RWPE2 (cell line): ENCODE results near the gene MED10.

Source experiments
- ATAC-seq: fragments of 200-7000 bp; cut with Tn5 transposase; 3 replicates; pipeline ENCODE4 v1.9.1; 2021; ENCODE audit warnings: low read depth
- DNase-seq: peaks from one replicate; pipeline ENCODE4 v3.0.0-alpha.2; 2020; ENCODE audit warnings: low spot score
- H3K27ac ChIP-seq: fragments of 450-650 bp; 2 replicates; pipeline ENCODE4 v1.5.1; 2017; ENCODE audit warnings: mild to moderate bottlenecking; ENCODE audit not compliant: poor library complexity, severe bottlenecking
- H3K27me3 ChIP-seq: fragments of 250-450 bp; sonication (Bioruptor Pico); 2 replicates; pipeline ENCODE4 v1.5.1; 2021; ENCODE audit warnings: mild to moderate bottlenecking, moderate library complexity; ENCODE audit not compliant: insufficient read depth, poor library complexity, severe bottlenecking
- H3K36me3 ChIP-seq: fragments of 250-450 bp; sonication (Bioruptor Pico); 2 replicates; pipeline ENCODE4 v1.5.1; 2020; ENCODE audit warnings: low read depth, mild to moderate bottlenecking, moderate library complexity
- H3K4me1 ChIP-seq: fragments of 250-450 bp; sonication (Bioruptor Pico); 2 replicates; pipeline ENCODE4 v1.5.1; 2021; ENCODE audit warnings: mild to moderate bottlenecking, moderate library complexity; ENCODE audit not compliant: insufficient read depth, poor library complexity, severe bottlenecking
- H3K4me3 ChIP-seq: fragments of 250-450 bp; sonication (Bioruptor Pico); 2 replicates; pipeline ENCODE4 v1.5.1; 2021; ENCODE audit warnings: mild to moderate bottlenecking, moderate library complexity; ENCODE audit not compliant: severe bottlenecking
- H3K9me3 ChIP-seq: fragments of 250-450 bp; sonication (Bioruptor Pico); 2 replicates; pipeline ENCODE4 v1.5.1; 2021; ENCODE audit warnings: mild to moderate bottlenecking, moderate library complexity; ENCODE audit not compliant: severe bottlenecking
- TF ChIP-seq, protein P1 (sequence below): fragments of 450-650 bp; IDR thresholded peaks from one replicate; pipeline ENCODE4 v1.5.1; 2017; ENCODE audit warnings: mild to moderate bottlenecking, moderate library complexity; ENCODE audit not compliant: poor library complexity, severe bottlenecking

The MED10 gene

GRCh38 chr5:6347673-6348072 lies 30.7 kb downstream of the MED10 start:
- TF ChIP-seq, protein P1, sequence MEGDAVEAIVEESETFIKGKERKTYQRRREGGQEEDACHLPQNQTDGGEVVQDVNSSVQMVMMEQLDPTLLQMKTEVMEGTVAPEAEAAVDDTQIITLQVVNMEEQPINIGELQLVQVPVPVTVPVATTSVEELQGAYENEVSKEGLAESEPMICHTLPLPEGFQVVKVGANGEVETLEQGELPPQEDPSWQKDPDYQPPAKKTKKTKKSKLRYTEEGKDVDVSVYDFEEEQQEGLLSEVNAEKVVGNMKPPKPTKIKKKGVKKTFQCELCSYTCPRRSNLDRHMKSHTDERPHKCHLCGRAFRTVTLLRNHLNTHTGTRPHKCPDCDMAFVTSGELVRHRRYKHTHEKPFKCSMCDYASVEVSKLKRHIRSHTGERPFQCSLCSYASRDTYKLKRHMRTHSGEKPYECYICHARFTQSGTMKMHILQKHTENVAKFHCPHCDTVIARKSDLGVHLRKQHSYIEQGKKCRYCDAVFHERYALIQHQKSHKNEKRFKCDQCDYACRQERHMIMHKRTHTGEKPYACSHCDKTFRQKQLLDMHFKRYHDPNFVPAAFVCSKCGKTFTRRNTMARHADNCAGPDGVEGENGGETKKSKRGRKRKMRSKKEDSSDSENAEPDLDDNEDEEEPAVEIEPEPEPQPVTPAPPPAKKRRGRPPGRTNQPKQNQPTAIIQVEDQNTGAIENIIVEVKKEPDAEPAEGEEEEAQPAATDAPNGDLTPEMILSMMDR: no peak
- H3K4me3 ChIP-seq: no peak overlapping the region

GRCh38 chr5:6347165-6347564 lies 31.2 kb downstream of the MED10 start:
- Histone ChIP-seq H3K9me3 (no peaks in the 10 kb centered on the region), H3K4me1 (no peaks in the 10 kb centered on the region), H3K27me3 (peaks cover 16% of the 10 kb centered on the region), H3K4me3 (no peak overlapping the region), H3K27ac (no peak overlapping the region), H3K36me3 (no peaks in the 10 kb centered on the region)
- TF ChIP-seq, protein P1: no peak
- peak; percentile 52 for DNase-seq
- ATAC-seq: no peak

More at GRCh38 chr5:6347673-6348072, 30.7 kb downstream of the MED10 start:
- Histone ChIP-seq H3K27ac (no peak overlapping the region), H3K4me1 (no peaks in the 10 kb centered on the region), H3K36me3 (no peaks in the 10 kb centered on the region), H3K9me3 (no peaks in the 10 kb centered on the region), H3K27me3 (peaks cover 12% of the 10 kb centered on the region)
- peak; percentile 41 for DNase-seq
- ATAC-seq: no peak

DNA sequence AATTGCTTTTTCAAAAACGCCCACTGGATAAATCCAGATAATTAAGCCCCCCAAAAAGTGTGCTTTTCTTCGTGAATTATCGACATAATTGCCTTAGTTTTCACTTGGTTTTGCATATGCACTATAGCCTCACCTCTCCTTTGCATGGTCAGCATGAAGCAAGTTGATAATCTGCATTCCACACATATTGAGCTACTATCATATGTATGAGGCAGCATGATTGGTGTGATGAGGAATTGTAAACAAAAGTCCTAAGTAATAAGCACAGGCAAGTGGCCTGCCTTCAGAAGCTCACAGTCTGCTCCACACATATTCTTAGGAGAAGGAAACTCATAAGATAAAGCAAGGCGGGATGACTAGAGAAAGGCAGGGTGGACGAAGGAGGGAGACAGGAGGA lies 33.8 kb downstream of the MED10 start:
- DNase-seq (no peak), ATAC-seq (no peak; the same call in 2 of the 3 replicates)
- TF ChIP-seq, protein P1: no peak

DNA sequence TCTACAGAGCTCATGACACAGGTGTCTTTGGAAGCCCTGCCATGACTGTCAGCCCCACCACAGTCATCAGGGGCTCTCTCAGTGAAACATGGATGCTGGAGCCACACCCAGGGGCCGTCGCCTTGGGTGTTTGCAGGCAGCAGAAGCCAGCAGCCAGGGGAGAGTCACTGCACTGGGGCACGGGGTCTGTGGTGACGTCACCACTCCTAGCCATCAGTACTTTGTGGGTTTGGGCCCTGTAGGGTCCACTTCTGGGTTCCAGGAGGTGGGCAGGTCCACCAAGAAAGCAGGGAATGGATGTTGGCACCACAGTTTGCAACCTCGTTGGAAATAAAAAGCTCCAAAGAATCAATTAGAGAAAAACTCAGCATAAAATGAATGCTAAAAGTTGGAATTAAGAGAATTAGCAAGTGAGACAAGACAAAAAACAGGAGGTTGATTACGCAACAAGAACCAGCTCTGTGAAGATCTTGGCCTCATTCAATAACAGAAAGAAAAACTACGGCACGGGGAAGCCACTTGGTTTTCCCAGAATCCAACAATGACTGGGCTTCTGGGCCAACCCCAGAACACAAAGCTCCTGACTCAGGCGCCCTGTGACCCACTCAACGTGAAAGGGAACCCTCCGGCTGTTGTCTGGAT lies 34.3 kb downstream of the MED10 start:
- Histone ChIP-seq H3K4me3 (no peak overlapping the region), H3K27me3 (peaks cover 20% of the 10 kb centered on the region), H3K27ac (no peak overlapping the region), H3K4me1 (no peaks in the 10 kb centered on the region), H3K36me3 (no peaks in the 10 kb centered on the region), H3K9me3 (no peaks in the 10 kb centered on the region)
- ATAC-seq (no peak), DNase-seq (peak; percentile 47)
- TF ChIP-seq, protein P1: no peak

More for the DNA sequence above, 33.8 kb downstream of the MED10 start:
- no peaks in the 10 kb centered on the region for H3K4me1 ChIP-seq
- H3K36me3 ChIP-seq: no peaks in the 10 kb centered on the region
- peaks cover 20% of the 10 kb centered on the region for H3K27me3 ChIP-seq
- H3K4me3 ChIP-seq: no peak overlapping the region
- no peaks in the 10 kb centered on the region for H3K9me3 ChIP-seq
- H3K27ac ChIP-seq: no peak overlapping the region

DNA sequence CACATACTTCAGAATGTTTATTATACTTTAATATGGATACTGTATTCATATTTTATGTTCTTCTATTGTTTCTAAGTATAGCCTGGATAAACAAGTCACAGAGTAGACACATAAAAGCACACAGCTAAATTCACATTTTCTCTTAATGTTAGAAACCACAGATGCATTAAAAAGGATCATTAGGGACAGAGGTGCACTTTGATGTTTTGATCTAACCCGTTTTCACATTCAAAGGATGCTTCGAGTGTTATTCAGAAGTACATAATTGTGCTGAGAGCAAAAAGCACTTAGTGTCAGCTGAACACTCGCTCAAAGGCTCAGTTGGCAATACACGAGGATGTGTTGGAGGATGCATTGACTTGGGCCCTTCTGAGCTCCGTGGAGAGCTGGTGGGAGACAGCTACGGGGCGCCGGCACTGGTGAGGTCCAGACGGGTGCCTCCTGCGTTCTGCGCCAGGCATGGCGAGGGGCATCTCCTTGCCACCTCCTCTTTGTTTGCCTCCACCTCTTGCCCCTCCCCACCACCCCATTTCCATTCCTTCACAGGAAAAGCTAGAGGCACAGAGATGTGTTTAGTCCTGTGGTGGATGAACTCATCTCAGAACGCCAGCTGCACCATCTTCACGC lies 35.5 kb downstream of the MED10 start:
- Histone ChIP-seq H3K4me3 (no peak overlapping the region), H3K9me3 (no peaks in the 10 kb centered on the region), H3K27ac (no peak overlapping the region), H3K27me3 (peaks cover 20% of the 10 kb centered on the region), H3K4me1 (no peaks in the 10 kb centered on the region), H3K36me3 (no peaks in the 10 kb centered on the region)
- TF ChIP-seq, protein P1: no peak
- DNase-seq: peak; percentile 34
- ATAC-seq: no peak
